ENCODE data around the gene ROMO1. TPM values are rescaled to one million over a fixed set of nuclear protein-coding genes. Genes with fewer than 3 reads are reported as not detected.
A peak's percentile ranks its signal among the peaks of the same experiment; 100 is the strongest.

Gene ROMO1
- total RNA-seq, 1 donor: 143 TPM

GRCh38 chr20:35663516-35664465, 35.4 kb upstream of the ROMO1 start:
- TF ChIP-seq CTCF (IDR thresholded peaks at IDR 0.05; ENCODE audit: insufficient read depth, low read depth, low read length): no peak
- DNase-seq (ENCODE audit: low read depth): peak; percentile 44
- peak overlapping the region; percentile 96 for H3K4me3 ChIP-seq (ENCODE audit: low read depth, low read length)

DNA sequence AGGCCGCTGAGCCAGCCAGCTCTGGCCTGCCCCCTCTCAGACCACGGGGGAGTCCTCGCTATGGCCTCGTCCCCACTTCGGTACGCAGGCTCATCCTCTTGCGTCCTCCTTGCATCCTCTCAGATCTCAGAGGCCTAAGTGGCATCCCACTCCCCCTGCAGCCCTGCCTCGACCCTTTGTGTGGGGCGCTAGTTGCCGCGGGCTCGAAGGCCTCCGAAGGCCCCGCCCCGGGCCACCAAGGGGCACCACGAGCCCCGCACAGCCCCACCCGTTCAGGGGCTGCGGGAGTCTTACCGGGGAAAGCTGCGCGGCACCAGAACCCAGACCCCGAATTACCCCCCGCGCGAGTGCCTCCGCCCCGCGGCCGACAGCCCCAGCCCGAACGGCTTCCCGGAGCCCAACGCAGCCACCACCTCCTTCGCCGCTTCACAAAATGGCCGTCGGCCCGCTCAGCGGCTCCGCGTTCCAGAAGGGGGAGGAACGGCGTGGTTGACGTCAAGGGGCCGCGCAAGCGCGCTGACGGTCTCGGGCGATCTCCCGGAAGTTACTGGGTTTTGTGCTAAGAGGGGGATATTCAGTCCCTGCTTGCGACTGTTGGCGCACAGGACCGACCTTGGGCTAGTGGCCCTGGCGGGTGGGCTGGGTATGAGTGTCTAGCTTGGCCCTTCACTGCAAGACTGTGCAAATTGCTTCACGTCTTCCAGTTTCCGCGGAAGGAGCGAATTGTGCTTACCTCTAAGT, 34.6 kb upstream of the ROMO1 start, which contains the start of the genes CPNE1 and RBM12:
Gene CPNE1 (minus strand): TSS at position 435 of the 741 bp plus-strand sequence. CDS start 31,977 bp downstream, outside the sequence.
Gene RBM12 (minus strand): TSS at position 435 of the 741 bp plus-strand sequence. CDS start 9,578 bp downstream, outside the sequence.
- no peak for TF ChIP-seq CTCF (IDR thresholded peaks at IDR 0.05; ENCODE audit: insufficient read depth, low read depth, low read length)
- peak; percentile 94 for DNase-seq (ENCODE audit: low read depth)

DNA sequence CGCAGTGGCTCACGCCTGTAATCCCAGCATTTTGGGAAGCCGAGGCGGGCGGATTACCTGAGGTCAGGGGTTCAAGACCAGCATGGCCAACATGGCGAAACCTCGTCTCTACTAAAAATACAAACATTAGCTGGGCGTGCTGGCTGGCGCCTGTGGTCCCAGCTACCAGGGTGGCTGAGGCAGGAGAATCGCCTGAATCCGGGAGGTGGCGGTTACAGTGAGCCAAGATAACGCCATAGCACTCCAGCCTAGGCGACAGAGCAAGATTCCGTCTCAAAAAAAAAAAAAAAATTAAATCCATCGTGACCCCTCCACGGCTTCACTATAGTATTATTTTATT, 33.3 kb upstream of the ROMO1 start:
- H3K4me3 ChIP-seq (ENCODE audit: low read depth, low read length): no peak overlapping the region
- TF ChIP-seq CTCF (IDR thresholded peaks at IDR 0.05; ENCODE audit: insufficient read depth, low read depth, low read length): no peak
- DNase-seq (ENCODE audit: low read depth): no peak

More for the DNA sequence above, 34.6 kb upstream of the ROMO1 start, which contains the start of the genes CPNE1 and RBM12:
- H3K4me3 ChIP-seq (ENCODE audit: low read depth, low read length): peak within 1 kb of the TSS; percentile 96

- TF ChIP-seq CTCF (IDR thresholded peaks at IDR 0.05; ENCODE audit: insufficient read depth, low read depth, low read length): no peak
- DNase-seq (ENCODE audit: low read depth): no peak
- no peak overlapping the region for H3K4me3 ChIP-seq (ENCODE audit: low read depth, low read length)
Measured at GRCh38 chr20:35669221-35669620, 30.0 kb upstream of the ROMO1 start.

DNA sequence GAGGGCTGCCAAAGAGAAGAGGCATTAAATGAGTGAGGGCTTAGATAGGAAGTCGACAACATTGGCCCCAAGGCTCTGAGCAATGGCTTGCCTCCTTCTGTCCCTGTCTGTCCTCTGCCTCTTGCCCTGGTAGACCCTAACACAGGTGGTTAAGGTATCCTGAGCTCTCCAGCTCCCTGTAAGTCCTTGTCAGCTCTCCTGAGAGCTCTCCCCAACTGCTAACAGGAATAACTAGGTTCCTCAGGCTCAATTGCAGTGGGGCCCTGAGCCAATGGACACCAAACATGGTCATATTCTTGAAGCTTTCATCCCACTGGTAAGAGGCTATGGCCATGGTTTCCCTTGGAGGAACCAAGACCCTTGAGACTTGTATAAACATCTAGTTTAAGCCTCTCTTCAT, 29.5 kb upstream of the ROMO1 start:
- H3K4me3 ChIP-seq (ENCODE audit: low read depth, low read length): no peak overlapping the region
- TF ChIP-seq CTCF (IDR thresholded peaks at IDR 0.05; ENCODE audit: insufficient read depth, low read depth, low read length): no peak
- DNase-seq (ENCODE audit: low read depth): no peak

DNA sequence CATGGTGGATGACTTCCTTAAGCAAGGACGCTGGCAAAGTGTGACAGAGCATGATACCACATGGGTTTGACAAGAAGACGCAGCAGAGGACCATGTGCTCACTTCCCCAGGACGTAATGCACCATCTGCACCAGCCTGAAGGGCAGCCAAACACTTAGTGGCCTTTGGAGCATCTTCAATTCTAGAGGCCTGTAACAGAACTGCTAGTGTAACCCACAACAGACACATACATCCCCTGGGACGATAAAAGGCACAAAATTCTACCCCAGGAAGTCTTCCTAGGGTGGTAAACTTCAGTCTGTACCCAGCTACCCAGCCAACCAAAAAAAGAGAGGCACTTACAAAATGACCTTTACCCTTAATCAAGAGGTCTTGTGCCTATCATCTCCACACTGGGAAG, 25.3 kb upstream of the ROMO1 start:
- H3K4me3 ChIP-seq (ENCODE audit: low read depth, low read length): no peak overlapping the region
- DNase-seq (ENCODE audit: low read depth): no peak
- no peak for TF ChIP-seq CTCF (IDR thresholded peaks at IDR 0.05; ENCODE audit: insufficient read depth, low read depth, low read length)

All from fibroblast of villous mesenchyme (primary cell).